Ishikawa (cell line): ENCODE measurements around the gene FBXO9.

Source experiments
- CEBPB ChIP-seq: IDR thresholded peaks from 2 replicates; pipeline ENCODE4 v1.6.1; 2012
- CREB1 ChIP-seq: IDR thresholded peaks from 2 replicates; pipeline ENCODE4 v1.6.1; 2012; ENCODE audit warnings: low read depth
- EGR1 ChIP-seq: IDR thresholded peaks from 2 replicates; pipeline ENCODE4 v1.6.1; 2012
- EP300 ChIP-seq: IDR thresholded peaks from 2 replicates; pipeline ENCODE4 v1.6.1; 2012; ENCODE audit warnings: borderline replicate concordance
- FOXM1 ChIP-seq: IDR thresholded peaks from 2 replicates; pipeline ENCODE4 v1.6.1; 2012; ENCODE audit warnings: low read depth, borderline replicate concordance
- MAX ChIP-seq: IDR thresholded peaks from 2 replicates; pipeline ENCODE4 v1.6.1; 2012
- NFIC ChIP-seq: IDR thresholded peaks from 2 replicates; pipeline ENCODE4 v1.6.1; 2012
- RAD21 ChIP-seq: IDR thresholded peaks from 2 replicates; pipeline ENCODE4 v1.6.1; 2012; ENCODE audit warnings: low read depth
- REST ChIP-seq: IDR thresholded peaks from 2 replicates; pipeline ENCODE4 v1.6.1; 2012; ENCODE audit warnings: low read depth, mild to moderate bottlenecking
- TAF1 ChIP-seq: IDR thresholded peaks from 2 replicates; pipeline ENCODE4 v1.6.1; 2012; ENCODE audit warnings: low read depth, mild to moderate bottlenecking
- TCF12 ChIP-seq: IDR thresholded peaks from 2 replicates; pipeline ENCODE4 v1.6.1; 2012; ENCODE audit warnings: low read depth
- TEAD4 ChIP-seq: IDR thresholded peaks from 2 replicates; pipeline ENCODE4 v1.6.1; 2012
- USF1 ChIP-seq: IDR thresholded peaks from 2 replicates; pipeline ENCODE4 v1.6.1; 2012
- YY1 ChIP-seq: IDR thresholded peaks from 2 replicates; pipeline ENCODE4 v1.6.1; 2012; ENCODE audit warnings: low read depth
- ZBTB7A ChIP-seq: IDR thresholded peaks from 2 replicates; pipeline ENCODE4 v1.6.1; 2012; ENCODE audit warnings: low read depth

FBXO9 gene

GRCh38 chr6:53029761-53030160, 35.4 kb upstream of the FBXO9 start:
- no peak for TF ChIP-seq RAD21
- TF ChIP-seq EGR1: no peak
- TF ChIP-seq REST: no peak
- no peak for TF ChIP-seq TCF12
- no peak for TF ChIP-seq MAX
- TF ChIP-seq USF1: no peak
- TF ChIP-seq NFIC: no peak
- no peak for TF ChIP-seq YY1
- no peak for TF ChIP-seq TEAD4
- TF ChIP-seq CREB1: no peak
- TF ChIP-seq ZBTB7A: no peak
- TF ChIP-seq FOXM1: no peak
- no peak for TF ChIP-seq EP300
- TF ChIP-seq TAF1: no peak
- TF ChIP-seq CEBPB: no peak

GRCh38 chr6:53031281-53031680, 33.9 kb upstream of the FBXO9 start:
- no peak for TF ChIP-seq USF1
- TF ChIP-seq CREB1: no peak
- no peak for TF ChIP-seq EGR1
- no peak for TF ChIP-seq TEAD4

GRCh38 chr6:53032849-53033248, 32.4 kb upstream of the FBXO9 start:
- no peak for TF ChIP-seq NFIC
- TF ChIP-seq YY1: no peak
- no peak for TF ChIP-seq TAF1
- no peak for TF ChIP-seq MAX
- no peak for TF ChIP-seq TEAD4
- TF ChIP-seq EP300: no peak
- TF ChIP-seq EGR1: no peak
- TF ChIP-seq ZBTB7A: no peak
- no peak for TF ChIP-seq USF1
- TF ChIP-seq FOXM1: no peak
- no peak for TF ChIP-seq RAD21
- no peak for TF ChIP-seq REST
- no peak for TF ChIP-seq CREB1

- TF ChIP-seq ZBTB7A: no peak
- no peak for TF ChIP-seq EGR1
- TF ChIP-seq RAD21: no peak
- no peak for TF ChIP-seq FOXM1
- no peak for TF ChIP-seq TEAD4
- no peak for TF ChIP-seq USF1
- no peak for TF ChIP-seq NFIC
- TF ChIP-seq REST: no peak
- no peak for TF ChIP-seq EP300
- TF ChIP-seq YY1: no peak
- no peak for TF ChIP-seq TAF1
- TF ChIP-seq MAX: no peak
- no peak for TF ChIP-seq CEBPB
- no peak for TF ChIP-seq CREB1
- no peak for TF ChIP-seq TCF12
Measured at GRCh38 chr6:53033764-53034163, 31.4 kb upstream of the FBXO9 start.
